ENCODE data around the gene UBE3C.

The UBE3C gene

DNA sequence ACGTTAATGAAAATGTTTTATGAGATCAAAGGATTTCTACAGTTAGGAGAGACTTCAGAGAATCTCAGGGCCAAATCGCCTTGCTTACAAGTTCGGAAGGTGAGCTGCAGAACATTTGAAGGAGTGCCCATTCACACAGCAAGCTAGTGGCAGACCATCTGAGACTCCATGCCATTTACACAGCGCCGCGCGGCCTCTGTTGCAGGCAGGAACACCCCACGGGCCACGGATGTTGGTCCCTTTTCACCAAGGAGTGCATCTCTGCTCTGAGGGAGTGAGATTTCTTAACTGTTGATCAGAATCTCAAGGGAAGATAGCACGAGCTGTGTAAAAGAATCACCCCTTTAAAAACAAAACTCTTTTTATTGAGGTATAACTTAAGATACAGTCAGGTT is 1.8 kb downstream of the UBE3C start:
- H3K4me3 ChIP-seq (ENCODE audit: low read depth, low read length), result peak overlapping the region; percentile 99
- no peak for DNase-seq (ENCODE audit: low read depth)
- no peak for TF ChIP-seq MAX (IDR thresholded peaks at IDR 0.05; ENCODE audit: low read depth, low read length)
- TF ChIP-seq MYC (IDR thresholded peaks at IDR 0.05; ENCODE audit: low read depth, low read length), result peak; percentile 22; the same call in 1 of the 2 replicates
- TF ChIP-seq CTCF (IDR thresholded peaks at IDR 0.05; ENCODE audit: low read depth, low read length), result no peak

DNA sequence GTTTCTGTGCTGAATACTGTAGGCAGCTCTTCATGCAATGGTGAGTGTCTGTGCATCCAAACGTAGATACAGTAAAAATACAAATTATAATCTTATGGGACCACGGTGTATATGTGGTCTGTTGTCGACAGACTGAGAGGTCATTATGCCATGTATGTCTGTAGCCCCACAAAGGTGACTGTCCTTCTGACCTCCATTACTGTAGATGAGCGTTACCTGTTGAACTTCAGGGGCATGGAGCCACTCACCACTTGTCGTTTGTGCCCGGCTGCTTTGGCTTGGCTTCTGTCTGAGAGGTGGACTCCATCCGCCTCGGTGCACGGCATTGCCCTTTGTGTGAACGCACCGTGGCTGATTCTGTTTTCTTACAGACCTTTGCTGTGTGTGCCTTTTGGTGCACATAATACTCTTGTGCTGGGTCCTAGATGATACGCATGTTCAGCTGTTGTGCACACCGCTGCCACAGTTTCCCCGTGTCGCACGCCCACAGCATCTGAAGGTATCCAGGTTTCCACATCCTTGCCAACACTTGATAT is 2.9 kb downstream of the UBE3C start:
- no peak for DNase-seq (ENCODE audit: low read depth)

DNA sequence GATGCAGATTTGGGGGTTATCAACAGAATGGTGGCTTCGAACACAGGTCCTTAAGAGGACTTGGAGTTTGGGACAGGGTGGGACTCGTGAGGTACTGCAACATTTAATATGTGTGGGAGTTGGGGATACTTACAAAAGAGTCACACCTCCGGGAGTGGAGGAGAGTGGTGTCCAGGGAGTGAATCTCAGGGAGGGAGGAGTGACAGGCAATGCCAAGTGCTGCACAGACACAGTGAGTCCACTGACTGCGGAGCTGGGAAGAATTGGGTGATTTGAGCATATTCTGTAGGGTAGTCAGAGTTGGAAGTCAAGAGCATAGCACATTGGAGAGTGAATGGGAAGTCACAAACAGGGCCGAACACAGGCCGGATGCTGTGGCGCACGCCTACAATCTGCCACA is 5.1 kb downstream of the UBE3C start:
- no peak for DNase-seq (ENCODE audit: low read depth)
- H3K4me3 ChIP-seq (ENCODE audit: low read depth, low read length), result no peak overlapping the region
- TF ChIP-seq MYC (IDR thresholded peaks at IDR 0.05; ENCODE audit: low read depth, low read length), result no peak

More for the DNA sequence above, 2.9 kb downstream of the UBE3C start:
- TF ChIP-seq MAX (IDR thresholded peaks at IDR 0.05; ENCODE audit: low read depth, low read length) (no peak), MYC (IDR thresholded peaks at IDR 0.05; ENCODE audit: low read depth, low read length) (no peak), CTCF (IDR thresholded peaks at IDR 0.05; ENCODE audit: low read depth, low read length) (no peak), POLR2A (IDR thresholded peaks at IDR 0.05; ENCODE audit: extremely low read depth, insufficient read length) (no peak)
- H3K4me3 ChIP-seq (ENCODE audit: low read depth, low read length), result peak overlapping the region; percentile 99

GRCh38 chr7:157149317-157149716 is 10.6 kb downstream of the UBE3C start:
- no peak for DNase-seq (ENCODE audit: low read depth)
- H3K4me3 ChIP-seq (ENCODE audit: low read depth, low read length), result no peak overlapping the region
- TF ChIP-seq CTCF (IDR thresholded peaks at IDR 0.05; ENCODE audit: low read depth, low read length) (no peak), MAX (IDR thresholded peaks at IDR 0.05; ENCODE audit: low read depth, low read length) (no peak), POLR2A (IDR thresholded peaks at IDR 0.05; ENCODE audit: extremely low read depth, insufficient read length) (no peak), MYC (IDR thresholded peaks at IDR 0.05; ENCODE audit: low read depth, low read length) (no peak)

DNA sequence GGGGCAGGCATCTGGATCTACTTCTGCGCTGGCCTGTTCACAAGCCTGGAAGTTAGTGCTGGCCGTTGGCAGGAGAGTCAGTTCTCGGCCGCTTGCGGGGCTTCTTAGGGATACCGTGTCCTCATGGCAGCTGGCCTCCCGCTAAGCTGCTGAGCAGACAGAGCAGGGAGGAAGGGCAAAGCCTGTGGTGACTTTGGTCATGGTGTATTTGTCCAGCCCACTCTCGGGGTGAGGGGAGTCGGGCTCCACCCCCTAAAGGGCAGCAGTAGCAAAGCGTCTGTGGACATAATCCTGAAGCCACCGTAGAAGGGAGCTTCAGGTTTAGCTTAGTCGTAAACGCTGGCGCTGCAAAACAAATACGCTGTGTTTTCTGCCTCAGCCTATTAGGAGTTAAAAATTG is 12.2 kb downstream of the UBE3C start:
- TF ChIP-seq CTCF (IDR thresholded peaks at IDR 0.05; ENCODE audit: low read depth, low read length) (no peak), POLR2A (IDR thresholded peaks at IDR 0.05; ENCODE audit: extremely low read depth, insufficient read length) (no peak), MYC (IDR thresholded peaks at IDR 0.05; ENCODE audit: low read depth, low read length) (no peak)
- no peak overlapping the region for H3K4me3 ChIP-seq (ENCODE audit: low read depth, low read length)
- peak; percentile 51 for DNase-seq (ENCODE audit: low read depth)

GRCh38 chr7:157151626-157152339 is 13.1 kb downstream of the UBE3C start:
- no peak overlapping the region for H3K4me3 ChIP-seq (ENCODE audit: low read depth, low read length)
- no peak for DNase-seq (ENCODE audit: low read depth)
- no peak for TF ChIP-seq MYC (IDR thresholded peaks at IDR 0.05; ENCODE audit: low read depth, low read length)
- no peak for TF ChIP-seq MAX (IDR thresholded peaks at IDR 0.05; ENCODE audit: low read depth, low read length)
- no peak for TF ChIP-seq POLR2A (IDR thresholded peaks at IDR 0.05; ENCODE audit: extremely low read depth, insufficient read length)
- no peak for TF ChIP-seq CTCF (IDR thresholded peaks at IDR 0.05; ENCODE audit: low read depth, low read length)
